Neural progenitor cell (in vitro differentiated cells): Measurements from ENCODE around the gene CRTC1. TPM values are rescaled to one million over a fixed set of nuclear protein-coding genes. Genes with fewer than 3 reads are reported as not detected.
A peak's percentile ranks its signal among the peaks of the same experiment; 100 is the strongest.

Experiments
- DNase-seq: peaks from one replicate; pipeline ENCODE4 v3.0.0-alpha.2; 2016; ENCODE audit warnings: low spot score
- H2AFZ ChIP-seq: fragments of 200-600 bp; sonication (generic); replicated peaks from 2 replicates; pipeline ENCODE4 v1.6.1; 2016; ENCODE audit warnings: antibody characterized with exemption
- H3F3A ChIP-seq: fragments of 200-600 bp; sonication (generic); 2 replicates; pipeline ENCODE4 v1.6.1; 2016; ENCODE audit warnings: antibody characterized with exemption, low read depth
- H3K27ac ChIP-seq: fragments of 200-600 bp; sonication (generic); 2 replicates; pipeline ENCODE4 v1.5.1; 2016; ENCODE audit warnings: mild to moderate bottlenecking
- H3K27me3 ChIP-seq: fragments of 200-600 bp; sonication (generic); 2 replicates; pipeline ENCODE4 v1.6.1; 2016; ENCODE audit warnings: mild to moderate bottlenecking, moderate library complexity
- H3K36me3 ChIP-seq: fragments of 200-600 bp; sonication (generic); 2 replicates; pipeline ENCODE4 v1.5.1; 2016
- H3K4me1 ChIP-seq: fragments of 200-600 bp; sonication (generic); 2 replicates; pipeline ENCODE4 v1.6.1; 2016; ENCODE audit warnings: mixed run types
- H3K4me2 ChIP-seq: fragments of 200-600 bp; sonication (generic); 2 replicates; pipeline ENCODE4 v1.6.1; 2016
- H3K4me3 ChIP-seq: fragments of 200-600 bp; sonication (generic); 2 replicates; pipeline ENCODE4 v1.5.1; 2016
- H3K79me2 ChIP-seq: fragments of 200-600 bp; sonication (generic); 2 replicates; pipeline ENCODE4 v1.6.1; 2016; ENCODE audit warnings: low read depth
- H3K9ac ChIP-seq: fragments of 200-600 bp; sonication (generic); 2 replicates; pipeline ENCODE4 v1.6.1; 2016
- H3K9me3 ChIP-seq: fragments of 200-600 bp; sonication (generic); 2 replicates; pipeline ENCODE4 v1.5.1; 2016; ENCODE audit warnings: low read depth
- H4K20me1 ChIP-seq: fragments of 200-600 bp; sonication (generic); 2 replicates; pipeline ENCODE4 v1.6.1; 2016; ENCODE audit warnings: low read depth
- H3K27ac Mint-ChIP-seq: 3 replicates; pipeline ENCODE4 v1.8.0; 2021; ENCODE audit warnings: mixed read lengths
- H3K27me3 Mint-ChIP-seq: 2 replicates; pipeline ENCODE4 v1.8.0; 2022; ENCODE audit warnings: low read depth, mild to moderate bottlenecking, inconsistent platforms, moderate library complexity, mixed read lengths; ENCODE audit not compliant: insufficient read depth
- H3K36me3 Mint-ChIP-seq: 3 replicates; pipeline ENCODE4 v1.8.0; 2021; ENCODE audit warnings: mixed read lengths
- H3K4me1 Mint-ChIP-seq: 3 replicates; pipeline ENCODE4 v1.8.0; 2021; ENCODE audit warnings: mixed read lengths
- H3K4me3 Mint-ChIP-seq: 3 replicates; pipeline ENCODE4 v1.8.0; 2021; ENCODE audit warnings: mild to moderate bottlenecking, moderate library complexity, mixed read lengths
- H3K9me3 Mint-ChIP-seq: 3 replicates; pipeline ENCODE4 v1.8.0; 2020; ENCODE audit warnings: mixed read lengths
- EZH2 ChIP-seq: fragments of 200-600 bp; sonication (generic); IDR thresholded peaks from 2 replicates; pipeline ENCODE4 v1.6.1; 2017; ENCODE audit warnings: antibody characterized with exemption, mild to moderate bottlenecking, moderate library complexity
- EZH2phosphoT487 ChIP-seq: fragments of 200-600 bp; sonication (generic); IDR thresholded peaks from 2 replicates; pipeline ENCODE4 v1.6.1; 2017; ENCODE audit warnings: antibody characterized with exemption
- total RNA-seq: library from RNA; depleted of rRNA; stranded (reverse); fragments of >200 nt; gene quantifications from 2 replicates; pipeline ENCODE4 v1.2.3, GENCODE V29; 2015; ENCODE audit warnings: low replicate concordance
- TF ChIP-seq, protein P1 (sequence below): fragments of 200-600 bp; sonication (generic); IDR thresholded peaks from 2 replicates; pipeline ENCODE4 v1.5.1; 2017; ENCODE audit warnings: antibody characterized with exemption, mild to moderate bottlenecking

The CRTC1 gene
- total RNA-seq, 1 donor from 2014 or later: 2.4 TPM

DNA sequence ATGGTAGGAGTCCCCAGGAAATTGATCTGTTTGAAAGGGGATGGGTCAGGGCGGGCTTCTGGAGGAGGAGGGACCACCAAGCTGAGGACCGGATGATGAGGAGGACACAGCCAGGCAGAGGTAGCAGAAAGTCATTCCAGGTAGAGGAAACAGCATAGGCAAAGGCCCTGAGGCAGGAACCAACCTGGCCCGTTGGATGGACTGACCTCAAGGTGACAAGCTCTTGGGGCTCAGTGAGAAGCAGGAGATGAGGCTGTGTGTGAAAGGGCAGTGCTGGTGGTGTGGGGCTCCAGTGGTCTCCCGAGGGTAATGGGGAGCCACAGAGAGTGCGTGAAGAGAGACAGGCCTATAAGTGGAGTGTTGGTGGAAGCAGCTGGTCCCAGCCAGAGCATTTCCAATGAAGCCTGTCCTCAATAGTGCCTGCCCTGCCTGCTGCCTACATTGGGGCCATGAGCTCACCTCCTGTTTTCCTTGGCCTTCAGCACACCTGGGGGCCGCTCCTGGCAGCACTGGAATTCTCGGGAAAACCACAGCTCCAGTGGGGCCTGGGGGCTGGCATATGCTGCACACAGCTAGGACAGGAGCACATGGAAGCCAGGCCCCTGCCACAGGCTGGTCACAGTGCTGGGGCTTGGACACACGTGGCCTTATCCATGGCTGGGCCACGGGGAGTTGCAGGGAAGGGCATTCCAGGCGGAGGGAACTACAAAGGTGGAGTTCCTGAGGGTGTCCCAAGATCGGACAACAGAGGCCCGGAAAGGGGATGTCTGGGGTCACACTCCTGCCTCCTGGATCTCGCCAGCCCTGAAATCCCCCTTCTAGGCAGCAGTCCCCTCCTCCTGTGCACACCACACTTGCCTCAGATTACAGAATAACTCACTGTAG is 109.9 kb downstream of the CRTC1 start:
- H3K36me3 ChIP-seq: no peaks in the 10 kb centered on the region
- peak overlapping the region; percentile 30 for H3K4me3 Mint-ChIP-seq
- no peak for DNase-seq
- H4K20me1 ChIP-seq: peaks cover 37% of the 10 kb centered on the region
- no peak overlapping the region for H3K9ac ChIP-seq
- H3K27me3 ChIP-seq: peaks cover 100% of the 10 kb centered on the region
- H3K79me2 ChIP-seq: no peaks in the 10 kb centered on the region
- no peak overlapping the region for H3K4me2 ChIP-seq
- H3K27me3 Mint-ChIP-seq: peaks cover 64% of the 10 kb centered on the region
- no peaks in the 10 kb centered on the region for H3K9me3 ChIP-seq
- peaks cover 7% of the 10 kb centered on the region for H3K4me1 ChIP-seq
- TF ChIP-seq EZH2phosphoT487 (no peak), EZH2 (no peak)
- TF ChIP-seq, protein P1, sequence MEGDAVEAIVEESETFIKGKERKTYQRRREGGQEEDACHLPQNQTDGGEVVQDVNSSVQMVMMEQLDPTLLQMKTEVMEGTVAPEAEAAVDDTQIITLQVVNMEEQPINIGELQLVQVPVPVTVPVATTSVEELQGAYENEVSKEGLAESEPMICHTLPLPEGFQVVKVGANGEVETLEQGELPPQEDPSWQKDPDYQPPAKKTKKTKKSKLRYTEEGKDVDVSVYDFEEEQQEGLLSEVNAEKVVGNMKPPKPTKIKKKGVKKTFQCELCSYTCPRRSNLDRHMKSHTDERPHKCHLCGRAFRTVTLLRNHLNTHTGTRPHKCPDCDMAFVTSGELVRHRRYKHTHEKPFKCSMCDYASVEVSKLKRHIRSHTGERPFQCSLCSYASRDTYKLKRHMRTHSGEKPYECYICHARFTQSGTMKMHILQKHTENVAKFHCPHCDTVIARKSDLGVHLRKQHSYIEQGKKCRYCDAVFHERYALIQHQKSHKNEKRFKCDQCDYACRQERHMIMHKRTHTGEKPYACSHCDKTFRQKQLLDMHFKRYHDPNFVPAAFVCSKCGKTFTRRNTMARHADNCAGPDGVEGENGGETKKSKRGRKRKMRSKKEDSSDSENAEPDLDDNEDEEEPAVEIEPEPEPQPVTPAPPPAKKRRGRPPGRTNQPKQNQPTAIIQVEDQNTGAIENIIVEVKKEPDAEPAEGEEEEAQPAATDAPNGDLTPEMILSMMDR: no peak
- peaks cover 2% of the 10 kb centered on the region for H3K9me3 Mint-ChIP-seq
- no peak overlapping the region for H2AFZ ChIP-seq
- H3K27ac ChIP-seq: no peak overlapping the region
- H3K36me3 Mint-ChIP-seq: peaks cover 2% of the 10 kb centered on the region
- peaks cover 9% of the 10 kb centered on the region for H3F3A ChIP-seq
- peaks cover 13% of the 10 kb centered on the region for H3K4me1 Mint-ChIP-seq
- no peak overlapping the region for H3K4me3 ChIP-seq
- H3K27ac Mint-ChIP-seq: peak overlapping the region; percentile 18

DNA sequence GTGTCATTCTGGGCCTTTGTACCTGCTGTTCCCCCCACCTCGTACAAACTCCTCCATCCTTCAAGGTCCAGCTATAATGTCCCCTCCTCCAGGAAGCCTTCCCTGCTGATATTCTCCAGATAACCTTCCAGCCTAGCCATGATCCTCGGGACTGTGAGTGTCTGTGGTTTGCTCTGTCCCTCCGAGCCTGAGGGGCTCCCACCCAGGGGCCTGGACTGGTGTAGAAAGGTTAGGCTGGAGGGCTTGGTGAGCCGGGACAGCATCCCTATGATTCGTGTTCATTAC is 110.5 kb downstream of the CRTC1 start:
- Histone ChIP-seq H4K20me1 (peaks cover 31% of the 10 kb centered on the region), H3K79me2 (no peaks in the 10 kb centered on the region), H2AFZ (no peak overlapping the region), H3K36me3 (no peaks in the 10 kb centered on the region), H3F3A (peaks cover 5% of the 10 kb centered on the region), H3K4me2 (no peak overlapping the region), H3K27me3 (peaks cover 100% of the 10 kb centered on the region), H3K27ac (no peak overlapping the region), H3K4me3 (no peak overlapping the region), H3K9me3 (no peaks in the 10 kb centered on the region), H3K9ac (no peak overlapping the region), H3K4me1 (peaks cover 4% of the 10 kb centered on the region)
- H3K4me3 Mint-ChIP-seq: no peak overlapping the region
- no peak overlapping the region for H3K27ac Mint-ChIP-seq
- H3K36me3 Mint-ChIP-seq: peaks cover 2% of the 10 kb centered on the region
- peaks cover 2% of the 10 kb centered on the region for H3K9me3 Mint-ChIP-seq
- no peak for DNase-seq
- peaks cover 13% of the 10 kb centered on the region for H3K4me1 Mint-ChIP-seq
- H3K27me3 Mint-ChIP-seq: peaks cover 60% of the 10 kb centered on the region
- TF ChIP-seq EZH2phosphoT487 (no peak), EZH2 (no peak)
- TF ChIP-seq, protein P1: no peak

DNA sequence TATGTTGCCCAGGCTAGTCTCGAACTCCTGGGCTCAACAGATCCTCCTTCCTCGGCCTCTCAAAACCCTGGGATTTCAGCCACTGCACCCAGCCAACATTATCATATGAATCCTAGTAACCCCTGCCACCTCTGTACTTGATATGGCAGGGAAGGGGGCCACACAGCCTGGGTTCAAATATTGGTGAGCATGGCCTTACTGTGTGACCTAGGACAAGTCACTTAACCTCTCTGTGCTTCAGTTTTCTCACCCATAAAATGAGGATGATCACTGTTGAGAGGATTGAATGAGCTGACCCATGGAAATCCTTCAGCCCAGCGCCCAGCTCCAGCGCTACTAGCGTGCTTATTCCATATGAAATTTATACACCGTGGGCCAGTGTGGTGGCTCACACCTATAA is 111.2 kb downstream of the CRTC1 start:
- H3K79me2 ChIP-seq: no peaks in the 10 kb centered on the region
- H3F3A ChIP-seq: peaks cover 3% of the 10 kb centered on the region
- H3K36me3 ChIP-seq: no peaks in the 10 kb centered on the region
- no peak overlapping the region for H2AFZ ChIP-seq
- H3K27me3 ChIP-seq: peaks cover 100% of the 10 kb centered on the region
- peaks cover 2% of the 10 kb centered on the region for H3K9me3 Mint-ChIP-seq
- H3K4me3 ChIP-seq: no peak overlapping the region
- TF ChIP-seq EZH2 (no peak), EZH2phosphoT487 (no peak)
- TF ChIP-seq, protein P1: no peak
- H3K4me3 Mint-ChIP-seq: no peak overlapping the region
- H3K4me2 ChIP-seq: no peak overlapping the region
- peaks cover 25% of the 10 kb centered on the region for H4K20me1 ChIP-seq
- no peaks in the 10 kb centered on the region for H3K9me3 ChIP-seq
- H3K27me3 Mint-ChIP-seq: peaks cover 52% of the 10 kb centered on the region
- DNase-seq: no peak
- H3K27ac ChIP-seq: no peak overlapping the region
- no peak overlapping the region for H3K27ac Mint-ChIP-seq
- H3K4me1 Mint-ChIP-seq: peaks cover 10% of the 10 kb centered on the region
- H3K36me3 Mint-ChIP-seq: peaks cover 2% of the 10 kb centered on the region
- H3K9ac ChIP-seq: no peak overlapping the region
- peaks cover 3% of the 10 kb centered on the region for H3K4me1 ChIP-seq
